ENCODE measurements around the gene SPTAN1.

Gene SPTAN1

GRCh38 chr9:128587453-128587852, 35.1 kb downstream of the SPTAN1 start:
- H3K9me3 ChIP-seq (ENCODE audit: insufficient read depth, low read depth, low read length): no peaks in the 10 kb centered on the region
- no peaks in the 10 kb centered on the region for H3K27me3 ChIP-seq (ENCODE audit: insufficient read depth, low read length, poor library complexity, severe bottlenecking)
- no peak overlapping the region for H3K4me2 ChIP-seq (ENCODE audit: low read depth, low read length, poor library complexity, severe bottlenecking)
- no peaks in the 10 kb centered on the region for H3K4me1 ChIP-seq (ENCODE audit: insufficient read depth, low read length, poor library complexity, severe bottlenecking)
- H3K36me3 ChIP-seq (ENCODE audit: insufficient read depth, low read length): peaks cover 77% of the 10 kb centered on the region
- H4K20me1 ChIP-seq (ENCODE audit: insufficient read depth, low read length, poor library complexity, severe bottlenecking): no peaks in the 10 kb centered on the region
- H2AFZ ChIP-seq (ENCODE audit: low read length): no peak overlapping the region
- no peaks in the 10 kb centered on the region for H3F3A ChIP-seq (ENCODE audit: low read depth)
- H3K4me3 ChIP-seq (ENCODE audit: low read length, poor library complexity, severe bottlenecking): no peak overlapping the region
- no peaks in the 10 kb centered on the region for H3K9me2 ChIP-seq (replicated peaks; ENCODE audit: low read depth, low read length)
- H3K9ac ChIP-seq (ENCODE audit: low read depth, low read length, poor library complexity, severe bottlenecking): no peak overlapping the region
- no peaks in the 10 kb centered on the region for H3K79me2 ChIP-seq (ENCODE audit: insufficient read depth, low read length)
- TF ChIP-seq CTCF (conservative IDR thresholded peaks at IDR 0.05; ENCODE audit: low read length) (no peak), EZH2phosphoT487 (IDR thresholded peaks at IDR 0.05; ENCODE audit: borderline replicate concordance) (no peak)

- H3K9me2 ChIP-seq (replicated peaks; ENCODE audit: low read depth, low read length): no peaks in the 10 kb centered on the region
- no peaks in the 10 kb centered on the region for H3K27me3 ChIP-seq (ENCODE audit: insufficient read depth, low read length, poor library complexity, severe bottlenecking)
- peaks cover 77% of the 10 kb centered on the region for H3K36me3 ChIP-seq (ENCODE audit: insufficient read depth, low read length)
- no peaks in the 10 kb centered on the region for H3K4me1 ChIP-seq (ENCODE audit: insufficient read depth, low read length, poor library complexity, severe bottlenecking)
- no peak overlapping the region for H3K4me3 ChIP-seq (ENCODE audit: low read length, poor library complexity, severe bottlenecking)
- H3K79me2 ChIP-seq (ENCODE audit: insufficient read depth, low read length): no peaks in the 10 kb centered on the region
- no peaks in the 10 kb centered on the region for H4K20me1 ChIP-seq (ENCODE audit: insufficient read depth, low read length, poor library complexity, severe bottlenecking)
- no peaks in the 10 kb centered on the region for H3K9me3 ChIP-seq (ENCODE audit: insufficient read depth, low read depth, low read length)
- no peak overlapping the region for H2AFZ ChIP-seq (ENCODE audit: low read length)
- no peak overlapping the region for H3K4me2 ChIP-seq (ENCODE audit: low read depth, low read length, poor library complexity, severe bottlenecking)
- no peak for TF ChIP-seq CTCF (conservative IDR thresholded peaks at IDR 0.05; ENCODE audit: low read length)
- no peak for TF ChIP-seq EZH2phosphoT487 (IDR thresholded peaks at IDR 0.05; ENCODE audit: borderline replicate concordance)
- H3F3A ChIP-seq (ENCODE audit: low read depth): no peaks in the 10 kb centered on the region
- H3K9ac ChIP-seq (ENCODE audit: low read depth, low read length, poor library complexity, severe bottlenecking): no peak overlapping the region
Observed at GRCh38 chr9:128588581-128589233, 36.3 kb downstream of the SPTAN1 start.

GRCh38 chr9:128593039-128593438, 40.7 kb downstream of the SPTAN1 start:
- no peaks in the 10 kb centered on the region for H3K4me1 ChIP-seq (ENCODE audit: insufficient read depth, low read length, poor library complexity, severe bottlenecking)
- H3F3A ChIP-seq (ENCODE audit: low read depth): no peaks in the 10 kb centered on the region
- no peaks in the 10 kb centered on the region for H3K9me3 ChIP-seq (ENCODE audit: insufficient read depth, low read depth, low read length)
- no peaks in the 10 kb centered on the region for H4K20me1 ChIP-seq (ENCODE audit: insufficient read depth, low read length, poor library complexity, severe bottlenecking)
- no peak overlapping the region for H2AFZ ChIP-seq (ENCODE audit: low read length)
- H3K4me3 ChIP-seq (ENCODE audit: low read length, poor library complexity, severe bottlenecking): no peak overlapping the region
- H3K9ac ChIP-seq (ENCODE audit: low read depth, low read length, poor library complexity, severe bottlenecking): no peak overlapping the region
- no peaks in the 10 kb centered on the region for H3K79me2 ChIP-seq (ENCODE audit: insufficient read depth, low read length)
- H3K9me2 ChIP-seq (replicated peaks; ENCODE audit: low read depth, low read length): no peaks in the 10 kb centered on the region
- H3K36me3 ChIP-seq (ENCODE audit: insufficient read depth, low read length): peaks cover 56% of the 10 kb centered on the region; the same call in 1 of the 2 replicates
- no peaks in the 10 kb centered on the region for H3K27me3 ChIP-seq (ENCODE audit: insufficient read depth, low read length, poor library complexity, severe bottlenecking)
- H3K4me2 ChIP-seq (ENCODE audit: low read depth, low read length, poor library complexity, severe bottlenecking): no peak overlapping the region
- TF ChIP-seq CTCF (conservative IDR thresholded peaks at IDR 0.05; ENCODE audit: low read length): no peak
- no peak for TF ChIP-seq EZH2phosphoT487 (IDR thresholded peaks at IDR 0.05; ENCODE audit: borderline replicate concordance)

Measured in Loucy (cell line).